ENCODE results near the gene SENP5. TPM values are rescaled to one million over a fixed set of nuclear protein-coding genes. Genes with fewer than 3 reads are reported as not detected.
A peak's percentile ranks its signal among the peaks of the same experiment; 100 is the strongest.

Gene SENP5
- total RNA-seq, 6 experiments from 2014 or later = 13.0 to 21.9 (median 15.3) TPM

- no peak for TF ChIP-seq POLR2A (IDR thresholded peaks at IDR 0.05)
- no peak for TF ChIP-seq CTCF (IDR thresholded peaks at IDR 0.05)
- Histone ChIP-seq H3K36me3 (no peaks in the 10 kb centered on the region), H3K9me3 (no peaks in the 10 kb centered on the region), H3K27me3 (no peaks in the 10 kb centered on the region), H3K4me1 (no peaks in the 10 kb centered on the region), H3K4me3 (no peak overlapping the region), H3K27ac (no peak overlapping the region)
- DNase-seq (no peak), ATAC-seq (no peak)
- 74% methylated on average over 4 of the region's 5 CpGs for WGBS (ENCODE audit: insufficient coverage, low coverage, low lambda C conversion rate, missing lambda C conversion rate)
- intact Hi-C loops (cut with DNase I) = no loop called here
Observed at GRCh38 chr3:196974661-196975060, 106.9 kb downstream of the SENP5 start.

GRCh38 chr3:196975349-196975748 lies 107.6 kb downstream of the SENP5 start:
- Histone ChIP-seq H3K27ac (no peak overlapping the region), H3K27me3 (no peaks in the 10 kb centered on the region), H3K9me3 (no peaks in the 10 kb centered on the region), H3K4me1 (no peaks in the 10 kb centered on the region), H3K36me3 (no peaks in the 10 kb centered on the region), H3K4me3 (no peak overlapping the region)
- intact Hi-C loops (cut with DNase I) = no loop called here
- no peak for DNase-seq
- TF ChIP-seq POLR2A (IDR thresholded peaks at IDR 0.05) (no peak), CTCF (IDR thresholded peaks at IDR 0.05) (no peak)
- no peak for ATAC-seq
- 78% methylated on average over 2 of the region's 4 CpGs for WGBS (ENCODE audit: insufficient coverage, low coverage, low lambda C conversion rate, missing lambda C conversion rate)

GRCh38 chr3:196976941-196977340 lies 109.2 kb downstream of the SENP5 start:
- ATAC-seq (peak in 1 of 4 donors; percentile 19), DNase-seq (no peak)
- TF ChIP-seq POLR2A (IDR thresholded peaks at IDR 0.05) (no peak), CTCF (IDR thresholded peaks at IDR 0.05) (no peak)
- 76% methylated on average over 3 of the region's 11 CpGs for WGBS (ENCODE audit: insufficient coverage, low coverage, low lambda C conversion rate, missing lambda C conversion rate)
- Histone ChIP-seq H3K4me1 (no peaks in the 10 kb centered on the region), H3K4me3 (no peak overlapping the region), H3K36me3 (no peaks in the 10 kb centered on the region), H3K27me3 (no peaks in the 10 kb centered on the region), H3K9me3 (no peaks in the 10 kb centered on the region), H3K27ac (no peak overlapping the region)
- intact Hi-C loops (cut with DNase I) = no loop called here

GRCh38 chr3:196979545-196979944 lies 111.8 kb downstream of the SENP5 start:
- intact Hi-C loops (cut with DNase I) = no loop called here
- H3K27me3 ChIP-seq = no peaks in the 10 kb centered on the region
- ATAC-seq = no peak
- no peak overlapping the region for H3K4me3 ChIP-seq
- no peaks in the 10 kb centered on the region for H3K9me3 ChIP-seq
- no peak for TF ChIP-seq POLR2A (IDR thresholded peaks at IDR 0.05)
- no peak for TF ChIP-seq CTCF (IDR thresholded peaks at IDR 0.05)
- H3K27ac ChIP-seq = no peak overlapping the region
- no peaks in the 10 kb centered on the region for H3K4me1 ChIP-seq
- no peaks in the 10 kb centered on the region for H3K36me3 ChIP-seq
- DNase-seq = no peak
- 64% methylated on average over 7 of the region's 10 CpGs for WGBS (ENCODE audit: insufficient coverage, low coverage, low lambda C conversion rate, missing lambda C conversion rate)

GRCh38 chr3:196981657-196982056 lies 113.9 kb downstream of the SENP5 start:
- DNase-seq (no peak), ATAC-seq (peak in 3 of 4 donors; percentile 30 to 53 (median 46))
- no peaks in the 10 kb centered on the region for H3K4me1 ChIP-seq
- H3K27me3 ChIP-seq = no peaks in the 10 kb centered on the region
- no peaks in the 10 kb centered on the region for H3K9me3 ChIP-seq
- no peak overlapping the region for H3K4me3 ChIP-seq
- no peaks in the 10 kb centered on the region for H3K36me3 ChIP-seq
- intact Hi-C loops (cut with DNase I) = no loop called here
- H3K27ac ChIP-seq = no peak overlapping the region
- TF ChIP-seq POLR2A (IDR thresholded peaks at IDR 0.05) = no peak
- TF ChIP-seq CTCF (IDR thresholded peaks at IDR 0.05) = no peak
- 46% methylated on average over 12 of the region's 13 CpGs for WGBS (ENCODE audit: insufficient coverage, low coverage, low lambda C conversion rate, missing lambda C conversion rate)

All from right lobe of liver (tissue), 6 donors.